ENCODE measurements around the gene MYCN.
"Not testable (repeated sequence)": the region's sequence is repeated elsewhere in the genome, so short reads cannot be mapped to it uniquely, and the experiment has no call there.

Gene MYCN

DNA sequence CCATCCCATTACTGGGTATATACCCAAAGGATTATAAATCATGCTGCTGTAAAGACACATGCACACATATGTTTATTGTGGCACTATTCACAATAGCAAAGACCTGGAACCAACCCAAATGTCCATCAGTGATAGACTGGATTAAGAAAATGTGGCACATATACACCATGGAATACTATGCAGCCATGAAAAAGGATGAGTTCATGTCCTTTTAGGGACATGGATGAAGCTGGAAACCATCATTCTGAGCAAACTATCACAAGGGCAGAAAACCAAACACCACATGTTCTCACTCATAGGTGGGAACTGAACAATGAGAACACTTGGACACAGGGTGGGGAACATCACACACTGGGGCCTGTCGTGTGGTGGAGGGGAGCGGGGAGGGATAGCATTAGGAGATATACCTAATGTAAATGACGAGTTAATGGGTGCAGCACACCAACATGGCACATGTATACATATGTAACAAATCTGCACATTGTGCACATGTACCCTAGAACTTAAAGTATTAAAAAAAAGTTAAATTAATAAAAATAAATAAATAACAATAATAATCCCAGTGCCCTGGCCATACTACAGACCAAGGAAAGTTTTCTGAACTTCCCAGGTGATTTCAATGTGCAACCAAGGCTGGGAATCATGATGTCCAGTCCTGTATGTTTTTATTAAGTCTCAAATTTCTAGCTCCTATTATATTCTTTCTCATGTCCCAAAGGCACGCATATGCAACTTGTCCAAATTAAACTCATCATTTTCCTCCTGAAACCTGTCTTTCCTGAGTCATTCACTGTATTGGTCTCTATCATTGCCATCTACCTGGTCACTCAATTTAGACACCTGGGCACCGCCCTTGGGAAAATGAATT is 23.0 kb downstream of the MYCN start:
- not testable (repeated sequence) for DNase-seq

DNA sequence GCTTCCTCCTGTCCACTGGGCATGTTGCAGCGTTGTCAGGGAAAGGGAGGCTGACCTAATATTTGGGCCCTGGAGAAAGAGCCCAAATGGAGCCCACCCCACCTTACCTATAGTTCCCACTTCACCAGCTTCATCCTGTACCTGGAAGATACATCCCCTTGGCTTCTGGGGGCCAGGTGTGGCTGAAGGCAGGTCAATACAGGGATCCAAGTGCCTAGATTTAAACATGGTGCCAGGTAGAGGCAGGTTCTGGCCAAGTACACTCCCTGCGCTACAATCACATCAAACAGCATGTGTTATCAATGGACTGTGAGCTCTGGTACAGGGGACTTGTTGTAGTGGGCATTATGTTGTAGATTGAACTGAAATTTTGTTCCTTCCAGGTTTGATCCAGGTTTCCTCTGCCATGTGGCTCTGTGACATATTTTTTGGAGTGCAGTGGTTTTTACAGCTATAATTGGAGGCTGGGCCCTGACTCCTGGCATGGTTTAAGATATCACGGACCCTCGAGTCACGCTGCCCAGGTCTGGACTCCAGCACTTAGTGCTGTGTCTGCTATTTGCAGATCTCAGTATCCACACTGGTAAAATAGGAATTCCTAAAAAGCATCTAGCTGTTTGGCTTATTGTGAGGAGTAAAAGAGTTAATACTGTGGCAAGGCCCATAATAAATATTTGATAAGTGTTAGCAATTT is 23.8 kb downstream of the MYCN start:
- no peak for DNase-seq

DNA sequence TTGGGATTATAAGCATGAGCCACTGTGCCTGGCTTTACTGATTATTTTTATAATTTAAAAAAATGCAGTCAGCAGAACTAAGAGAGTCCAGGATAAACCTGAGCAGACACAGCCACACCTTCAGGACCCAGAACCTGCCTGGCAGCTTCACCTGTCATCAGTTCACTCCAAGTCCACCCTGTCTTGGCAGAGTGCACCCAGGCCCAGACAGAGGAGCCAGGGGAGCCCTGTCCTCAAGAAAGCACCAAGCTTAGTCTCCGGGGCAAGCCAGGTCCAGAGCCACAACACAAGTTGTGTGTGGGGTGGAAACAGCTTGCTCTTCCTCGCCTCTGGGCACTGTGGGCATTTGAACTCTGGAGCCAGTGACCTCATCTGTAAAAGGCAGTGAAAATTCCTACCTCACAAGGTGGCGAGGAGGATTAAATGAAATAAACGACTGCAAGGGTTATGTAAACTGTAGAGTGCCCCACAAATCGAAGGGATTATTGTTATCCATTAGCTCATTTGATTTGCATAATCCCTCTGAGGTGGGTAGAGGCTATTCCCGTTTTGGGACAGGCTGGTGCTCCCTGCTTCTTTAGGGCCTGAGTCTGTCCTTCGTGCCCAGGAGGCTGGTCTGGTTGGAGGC is 24.7 kb downstream of the MYCN start:
- no peak for DNase-seq

DNA sequence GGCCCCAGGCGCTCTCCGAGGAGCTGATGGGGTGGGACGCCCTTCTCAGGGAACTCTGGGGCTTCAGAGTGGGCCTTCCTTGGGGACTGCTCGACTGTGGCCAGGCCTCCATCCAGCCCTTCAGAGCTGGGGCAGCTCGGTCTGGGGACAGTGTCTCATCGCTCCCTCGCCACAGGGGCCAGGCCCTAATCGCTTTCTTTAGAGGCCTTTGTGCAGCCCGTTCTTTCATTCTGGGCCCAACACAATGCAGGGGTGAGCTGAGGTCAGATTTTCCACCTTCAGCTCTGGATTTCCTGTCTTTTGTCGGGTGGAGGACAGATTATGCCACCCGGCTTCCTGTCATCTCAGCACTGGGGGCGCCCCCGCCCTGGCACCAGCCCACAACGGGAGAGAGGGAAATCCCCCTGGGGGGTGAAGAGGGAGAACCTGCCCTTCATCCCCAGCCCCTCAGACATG is 25.2 kb downstream of the MYCN start:
- no peak for DNase-seq

DNA sequence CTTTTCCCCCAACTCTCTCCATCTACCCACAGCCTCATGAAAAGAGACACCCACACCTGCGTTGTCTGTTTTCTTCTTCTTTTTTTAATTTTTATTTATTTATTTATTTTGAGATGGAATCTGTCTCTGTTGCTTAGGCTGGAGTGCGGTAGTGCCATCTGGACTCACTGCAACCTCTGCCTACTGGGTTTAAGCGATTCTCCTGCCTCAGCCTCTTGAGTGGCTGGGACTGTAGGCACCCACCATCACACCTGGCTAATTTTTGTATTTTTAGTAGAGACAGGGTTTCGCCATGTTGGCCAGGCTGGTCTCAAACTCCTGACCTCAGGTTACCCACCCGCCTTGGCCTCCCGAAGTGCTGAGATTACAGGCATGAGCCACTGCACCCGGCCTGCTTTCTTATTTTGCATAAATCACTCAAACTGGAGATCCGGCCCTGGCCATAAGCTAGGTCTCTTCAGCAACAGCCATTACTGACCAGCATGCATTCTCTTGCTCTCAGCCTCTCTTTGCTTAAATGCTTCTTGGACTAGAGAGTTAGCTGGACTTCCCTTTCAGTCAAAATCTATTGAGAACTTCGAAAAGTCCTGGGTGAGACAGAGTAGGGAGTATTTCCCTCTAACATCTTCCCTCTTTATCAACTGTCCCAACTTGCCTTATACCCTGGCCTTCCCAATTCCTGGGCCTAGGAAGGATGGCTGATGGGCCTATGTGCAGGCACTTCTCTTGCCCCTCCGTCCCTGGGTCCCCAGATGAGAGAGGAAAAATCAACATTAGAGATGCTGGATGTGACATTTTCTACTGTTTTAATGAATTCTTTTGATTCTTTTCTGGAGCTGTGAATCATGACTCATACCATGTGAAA is 27.3 kb downstream of the MYCN start:
- no peak for DNase-seq

DNA sequence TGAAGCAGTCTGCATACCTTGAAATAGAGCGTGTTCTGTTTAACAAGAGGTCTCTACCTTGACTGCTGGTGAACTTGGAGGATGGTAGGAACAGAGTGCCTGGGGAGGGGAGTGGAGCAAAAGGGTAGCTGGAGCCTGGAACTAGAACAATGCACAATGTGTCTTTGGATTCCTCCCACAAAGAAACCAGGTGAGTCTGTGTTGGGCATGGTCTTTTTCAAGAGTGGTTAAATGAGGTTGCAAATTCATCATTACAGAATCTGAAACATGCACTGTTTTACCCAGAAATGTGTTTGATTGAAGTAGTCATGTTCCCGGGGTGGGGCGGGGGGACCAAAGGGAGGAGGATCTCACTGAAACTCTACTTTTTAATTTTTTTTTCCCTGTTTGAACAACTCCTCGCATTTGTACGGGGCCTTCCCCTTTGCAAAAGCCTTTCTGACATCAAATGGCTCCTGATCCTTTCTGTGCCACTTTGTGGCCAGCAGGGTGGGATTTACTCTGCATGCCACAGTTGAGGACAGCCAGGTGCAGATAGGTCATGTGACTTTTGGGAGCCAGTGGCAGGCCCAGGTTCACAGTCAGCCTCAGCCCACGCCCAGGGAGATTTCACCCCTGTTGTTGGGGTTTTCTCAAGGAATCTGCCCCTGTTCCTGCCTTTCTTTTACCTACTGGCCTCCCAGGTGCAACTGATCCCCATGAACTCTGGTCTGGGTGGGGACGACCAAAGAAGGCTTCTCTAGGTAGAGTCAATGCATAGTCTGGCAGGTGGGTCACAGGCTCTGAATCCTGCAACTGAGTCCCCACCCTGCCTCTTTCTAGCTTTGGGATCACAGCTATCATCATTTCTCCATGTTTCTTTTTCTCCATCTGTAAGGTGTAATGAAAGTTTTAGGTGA is 28.2 kb downstream of the MYCN start:
- DNase-seq: no peak

DNA sequence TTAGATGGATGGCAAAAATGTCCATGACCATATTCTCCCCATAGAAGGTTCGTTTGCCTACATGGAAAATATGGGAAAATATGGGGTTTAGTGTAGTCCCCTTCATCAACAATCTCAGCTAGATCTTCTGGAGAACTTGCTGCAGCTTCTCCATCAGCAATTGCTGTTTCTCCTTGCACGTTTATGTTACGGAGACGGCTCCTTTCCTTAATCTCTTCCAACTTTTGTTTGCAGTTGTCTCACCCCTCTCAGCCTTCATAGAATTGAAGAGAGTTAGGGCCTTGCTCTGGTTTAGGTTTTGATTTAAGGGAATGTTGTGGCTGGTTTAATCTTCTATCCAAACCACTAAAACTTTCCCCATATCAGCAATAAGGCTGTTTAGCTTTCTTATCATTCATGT is 28.9 kb downstream of the MYCN start:
- DNase-seq: no peak

DNA sequence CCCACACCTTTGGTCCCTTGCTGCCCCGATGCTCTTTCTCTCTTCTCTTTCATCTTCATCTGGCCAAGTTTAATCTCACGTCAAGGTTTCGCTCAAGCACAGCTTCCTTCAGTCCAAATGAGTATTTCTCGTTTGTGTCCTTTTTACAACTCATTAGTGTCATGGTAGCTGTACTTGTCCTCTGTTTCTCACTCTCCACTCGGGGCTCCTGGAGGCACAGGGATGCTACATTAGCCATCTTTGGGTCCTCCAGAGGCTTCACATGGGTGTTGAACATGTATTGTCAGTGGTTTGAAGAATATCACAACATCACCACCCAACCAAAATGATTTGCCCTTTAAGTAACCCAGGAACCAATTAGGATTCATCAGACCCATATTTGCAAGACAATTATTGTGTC is 30.4 kb downstream of the MYCN start:
- no peak for DNase-seq

DNA sequence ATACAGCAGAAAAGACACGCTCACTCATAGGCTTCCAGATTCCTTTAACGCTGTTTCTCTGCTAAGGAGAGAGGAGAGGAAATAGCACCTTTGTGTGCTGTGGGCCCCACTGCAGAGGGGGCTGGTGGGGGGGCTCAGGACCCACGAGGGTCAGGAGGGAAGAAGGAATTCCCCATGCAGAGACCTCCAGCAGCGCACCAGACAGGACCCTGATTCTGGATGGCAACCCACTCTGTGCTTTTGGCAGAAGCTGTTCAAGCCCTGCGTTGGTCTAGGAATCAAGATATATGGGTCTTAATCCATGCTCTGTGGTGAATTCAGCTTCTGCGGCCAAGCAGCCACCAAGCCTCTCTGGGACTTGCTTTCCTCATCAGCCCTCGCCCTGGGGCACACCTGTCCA is 31.0 kb downstream of the MYCN start:
- no peak for DNase-seq

DNA sequence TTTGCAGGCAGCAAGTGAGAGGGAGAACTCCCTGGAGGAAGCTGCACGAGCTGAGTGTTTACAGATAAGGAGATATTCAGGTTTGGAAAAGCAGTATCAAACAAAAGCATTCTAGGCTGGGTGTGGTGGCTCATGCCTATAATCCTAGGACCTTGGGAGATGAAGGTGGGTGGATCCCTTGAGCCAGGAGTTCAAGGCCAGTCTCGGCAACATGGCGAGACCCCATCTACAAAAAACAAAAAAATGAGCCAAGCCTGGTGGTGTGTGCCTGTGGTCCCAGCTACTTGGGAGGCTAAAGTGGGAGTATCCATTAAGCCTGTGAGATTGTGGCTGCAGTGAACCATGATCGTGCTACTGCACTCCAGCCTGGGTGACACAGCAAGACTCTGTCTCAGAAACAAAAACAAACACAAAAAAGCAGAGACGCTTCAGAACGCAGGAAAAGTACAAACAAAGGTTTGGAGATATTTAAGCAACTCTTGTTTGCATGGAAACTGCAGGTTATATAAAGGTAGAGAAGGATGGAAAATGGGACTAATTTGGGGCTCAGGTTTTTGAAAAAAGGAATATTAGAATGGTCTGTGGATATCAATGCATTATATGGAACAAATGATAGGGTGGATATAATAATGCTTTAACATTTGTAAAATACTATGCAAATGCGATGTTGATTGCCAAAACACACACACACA is 31.6 kb downstream of the MYCN start:
- no peak for DNase-seq

DNA sequence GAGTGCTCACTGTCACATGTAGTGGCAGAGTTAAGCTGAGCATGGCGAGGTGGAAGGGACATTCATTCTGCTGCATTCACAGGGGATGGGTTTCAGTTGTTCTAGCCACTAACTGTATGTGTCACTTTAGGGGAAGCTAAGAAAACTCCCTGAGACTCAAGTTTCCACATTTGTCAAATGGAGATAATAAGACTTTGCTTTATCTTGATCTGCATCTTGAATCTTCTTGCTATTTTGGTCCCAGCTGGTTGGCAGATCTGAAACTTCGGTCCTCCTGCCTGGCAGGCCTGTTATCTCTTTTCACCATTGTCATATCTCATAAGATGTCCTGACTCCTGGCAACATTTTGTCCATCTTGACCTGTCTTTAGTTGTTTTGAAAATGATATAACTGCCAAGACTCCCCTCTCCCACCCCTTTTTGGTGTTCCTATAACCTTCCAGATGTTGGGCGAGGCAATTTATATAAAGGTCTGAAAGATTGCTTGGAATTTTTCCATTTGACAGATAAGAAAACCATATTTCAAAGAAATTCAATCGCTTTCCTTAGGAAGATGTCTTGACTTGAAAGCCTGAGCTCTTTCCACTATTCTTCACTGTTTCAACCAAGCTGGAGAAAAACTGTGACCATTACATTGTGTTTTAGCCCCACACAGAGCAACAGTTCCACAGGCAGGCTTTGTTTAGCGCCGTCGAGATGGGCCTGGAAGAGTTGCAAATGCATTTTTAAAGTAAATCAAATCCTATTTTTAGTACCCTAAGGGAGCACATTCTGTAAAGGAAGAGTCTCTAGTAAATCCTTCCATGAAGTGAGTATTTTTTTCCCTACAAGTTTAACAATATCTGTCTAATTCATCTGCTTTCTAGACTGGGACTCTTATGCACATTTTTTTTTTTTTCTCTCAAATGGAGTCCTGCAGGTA is 33.4 kb downstream of the MYCN start:
- DNase-seq: no peak

DNA sequence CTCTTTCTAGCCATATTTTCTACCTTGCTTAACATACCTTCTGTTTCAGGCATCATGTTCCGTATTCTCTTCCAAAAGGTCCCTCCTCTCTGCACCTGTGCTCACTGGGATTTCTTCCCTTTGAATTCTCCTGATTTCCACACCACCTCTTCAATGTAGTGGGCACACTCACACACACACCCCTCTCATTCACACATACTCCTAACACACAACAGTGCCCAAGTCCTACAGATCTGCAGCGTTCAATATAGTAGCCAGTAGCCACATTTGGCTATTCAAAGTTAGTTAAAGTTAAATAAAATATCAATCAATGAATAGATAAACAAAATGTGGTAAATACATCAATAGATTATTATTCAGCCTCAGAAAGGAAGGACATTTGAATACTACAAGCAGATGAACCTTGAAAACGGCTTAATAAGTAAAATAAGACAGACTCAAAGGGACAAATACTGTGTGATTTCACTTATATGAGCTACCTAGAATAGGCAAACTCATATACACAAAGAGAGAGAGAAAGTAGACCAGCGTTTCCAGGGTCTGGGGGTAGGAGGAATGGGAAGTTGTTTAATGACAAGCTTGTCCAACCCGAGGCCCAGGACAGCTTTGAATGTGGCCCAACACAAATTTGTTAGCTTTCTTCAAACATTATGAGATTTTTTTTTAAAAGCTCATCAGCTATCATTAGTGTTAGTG is 34.4 kb downstream of the MYCN start:
- DNase-seq: no peak

DNA sequence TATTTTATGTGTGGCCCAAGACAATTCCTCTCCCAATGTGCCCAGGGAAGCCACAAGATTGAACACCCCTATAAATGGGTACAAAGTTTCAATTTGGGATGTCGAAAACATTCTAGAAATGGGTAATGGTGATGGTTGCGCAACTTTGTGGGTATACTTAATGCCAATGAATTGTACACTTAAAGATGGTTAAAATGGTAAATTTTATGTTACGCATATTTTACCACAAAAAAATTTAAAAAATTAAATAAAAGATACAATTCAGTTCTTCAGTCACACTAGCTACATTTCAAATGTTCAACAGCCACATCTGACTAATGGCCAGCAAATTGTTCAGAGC is 34.9 kb downstream of the MYCN start:
- DNase-seq: no peak

DNA sequence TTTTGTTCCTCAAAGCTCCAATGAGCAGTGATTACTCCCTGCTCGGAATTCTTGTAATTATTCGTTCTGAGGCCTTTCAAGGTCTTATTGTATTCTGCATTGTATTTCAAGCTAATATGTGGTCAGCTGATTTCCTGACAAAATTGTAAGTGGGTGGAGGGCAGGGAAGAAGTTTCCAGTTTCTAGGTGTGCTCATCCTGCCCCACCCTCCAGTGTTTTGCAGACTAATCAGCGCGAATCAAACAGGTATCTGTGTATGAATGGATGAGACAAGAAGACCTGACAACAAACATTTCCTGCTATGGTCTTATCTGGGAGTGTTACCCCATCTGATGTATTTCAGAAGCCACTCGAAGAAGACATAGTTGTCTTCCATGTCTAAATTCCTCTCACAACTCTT is 35.3 kb downstream of the MYCN start:
- DNase-seq: no peak

DNA sequence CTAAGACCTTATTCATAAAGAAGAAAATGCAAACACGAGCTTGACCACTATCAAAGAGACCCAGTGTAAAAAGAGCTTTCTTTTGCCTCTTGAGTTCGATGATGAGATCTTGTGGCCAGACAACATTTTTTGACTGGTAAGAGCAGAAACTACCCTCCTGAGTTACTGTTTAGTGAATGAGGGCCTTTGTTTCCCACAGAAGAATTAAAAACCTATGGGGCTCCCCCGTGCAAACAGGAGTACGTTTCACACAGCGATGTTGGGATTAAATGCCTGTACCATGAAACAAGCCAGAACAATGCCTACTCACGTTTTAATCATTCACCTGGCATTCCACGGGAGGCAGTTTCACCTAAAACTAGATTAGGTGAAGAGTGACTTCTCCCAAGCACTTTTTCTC is 36.0 kb downstream of the MYCN start:
- no peak for DNase-seq

DNA sequence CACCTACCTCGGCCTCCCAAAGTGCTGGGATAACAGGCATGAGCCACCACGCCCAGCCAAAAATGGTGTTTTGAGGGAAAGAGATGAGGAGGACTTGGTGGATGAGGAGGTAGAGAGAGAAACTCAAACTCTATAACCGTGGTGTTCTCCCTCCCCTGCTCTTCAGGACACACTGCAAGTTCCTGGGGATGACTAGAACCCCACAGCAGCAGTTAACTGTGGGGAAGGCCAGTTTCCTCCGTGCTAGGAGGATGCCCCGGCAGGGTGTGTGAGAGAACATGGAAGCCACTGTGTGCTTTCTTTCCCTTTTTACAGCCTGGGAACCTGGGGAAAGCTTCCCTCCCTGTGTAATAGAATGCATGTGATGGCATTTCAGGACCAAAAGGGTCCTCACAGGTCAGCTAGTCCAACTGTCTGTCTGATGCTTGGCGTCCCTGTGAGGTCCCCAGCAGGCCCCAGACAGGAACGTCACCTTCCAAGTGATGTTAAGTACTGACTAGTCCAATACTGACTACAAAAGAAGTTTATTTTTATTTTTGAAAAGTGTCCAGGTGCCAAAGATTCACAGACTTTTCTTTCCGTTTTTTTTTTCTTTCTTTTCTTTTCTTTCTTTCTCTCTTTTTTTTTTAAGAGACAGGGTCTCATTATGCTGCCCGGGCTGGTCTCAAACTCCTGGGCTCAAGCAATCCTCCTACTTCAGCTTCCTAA is 38.9 kb downstream of the MYCN start:
- no peak for DNase-seq

DNA sequence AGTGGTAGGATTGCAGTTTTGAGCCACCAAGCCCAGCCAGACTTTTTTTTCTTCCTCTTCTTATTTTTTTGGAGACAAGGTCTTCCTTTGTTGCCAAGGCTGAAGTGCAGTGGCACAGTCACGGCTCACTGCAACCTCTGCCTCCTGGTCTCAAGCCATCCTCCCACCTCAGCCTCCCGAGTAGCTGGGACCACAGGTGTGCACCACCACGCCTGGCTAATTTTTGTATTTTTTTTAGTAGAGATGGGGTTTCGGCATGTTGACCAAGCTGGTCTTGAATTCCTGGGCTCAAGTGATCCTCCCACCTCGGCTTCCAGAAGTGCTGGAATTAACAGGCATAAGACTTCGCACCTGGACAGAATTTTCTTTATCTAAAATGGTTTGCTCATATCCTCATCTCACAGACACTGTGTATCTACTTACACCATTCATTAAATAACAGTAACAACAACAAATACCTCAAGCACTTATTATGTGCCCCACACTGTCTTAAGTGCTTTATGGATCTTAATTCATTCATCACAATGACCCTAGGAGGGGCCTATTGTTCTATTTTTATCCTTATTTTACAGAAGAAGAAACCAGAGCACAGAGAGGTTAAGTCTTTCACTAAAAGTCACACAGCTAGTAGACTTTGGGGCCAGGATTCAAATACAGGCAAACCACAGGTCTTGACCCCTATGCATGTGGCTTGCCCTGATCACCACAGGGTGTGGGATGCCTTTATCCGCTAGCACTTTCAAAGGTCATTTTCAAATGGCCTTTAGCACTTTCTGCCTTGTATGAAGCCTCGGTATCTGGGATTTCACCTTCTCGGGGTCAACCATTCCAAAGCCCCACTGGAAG is 39.6 kb downstream of the MYCN start:
- DNase-seq: no peak

DNA sequence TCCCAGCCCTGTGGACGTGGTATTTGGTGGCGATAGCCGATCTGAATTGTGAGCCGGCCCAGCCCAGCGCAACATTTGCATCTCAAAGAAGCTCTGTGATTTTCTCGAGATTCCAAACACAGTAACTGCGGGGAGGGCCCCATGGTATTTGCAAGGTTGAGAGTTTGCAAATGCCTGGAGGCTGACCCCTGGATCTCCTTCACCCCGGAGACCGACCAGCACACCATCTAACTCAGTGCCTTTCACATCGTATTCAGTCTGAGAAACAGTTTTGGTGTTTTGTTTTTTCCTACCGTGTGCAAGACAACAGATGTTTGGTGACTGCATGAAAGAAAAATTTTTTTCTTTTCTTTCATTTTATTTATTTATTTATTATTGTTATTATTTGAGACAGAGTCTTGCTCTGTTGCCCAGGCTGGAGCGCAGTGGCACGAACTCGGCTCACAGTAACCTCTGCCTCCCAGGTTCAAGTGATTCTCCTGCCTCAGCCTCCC is 40.3 kb downstream of the MYCN start:
- DNase-seq: no peak
